ENCODE measurements around the gene ELOF1. TPM values are rescaled to one million over a fixed set of nuclear protein-coding genes. Genes with fewer than 3 reads are reported as not detected.
"Not testable (repeated sequence)": the region's sequence is repeated elsewhere in the genome, so short reads cannot be mapped to it uniquely, and the experiment has no call there.

Gene ELOF1
- total RNA-seq, 1 donor from 2014 or later, result 37.7 TPM

- H3K27ac Mint-ChIP-seq (ENCODE audit: unreplicated experiment), result no peak overlapping the region
- no peak for DNase-seq (ENCODE audit: low spot score)
- H3K4me3 Mint-ChIP-seq (ENCODE audit: unreplicated experiment), result no peak overlapping the region
- H3K27me3 Mint-ChIP-seq (ENCODE audit: low read depth), result no peaks in the 10 kb centered on the region
- no peaks in the 10 kb centered on the region for H3K36me3 Mint-ChIP-seq (ENCODE audit: low read depth)
- no peaks in the 10 kb centered on the region for H3K9me3 Mint-ChIP-seq (ENCODE audit: low read depth)
- H3K4me1 Mint-ChIP-seq (ENCODE audit: low read depth), result peaks cover 5% of the 10 kb centered on the region
- TF ChIP-seq CTCF (IDR thresholded peaks at IDR 0.05), result no peak
Observed at GRCh38 chr19:11576227-11576626, 17.2 kb upstream of the ELOF1 start.

- no peak for TF ChIP-seq CTCF (IDR thresholded peaks at IDR 0.05)
- DNase-seq (ENCODE audit: low spot score), result no peak
- Mint-ChIP-seq H3K4me1 (ENCODE audit: low read depth) (no peaks in the 10 kb centered on the region), H3K9me3 (ENCODE audit: low read depth) (no peaks in the 10 kb centered on the region), H3K27ac (ENCODE audit: unreplicated experiment) (no peak overlapping the region), H3K27me3 (ENCODE audit: low read depth) (no peaks in the 10 kb centered on the region), H3K36me3 (ENCODE audit: low read depth) (no peaks in the 10 kb centered on the region), H3K4me3 (ENCODE audit: unreplicated experiment) (no peak overlapping the region)
Observed at GRCh38 chr19:11574689-11575088, 15.7 kb upstream of the ELOF1 start.

GRCh38 chr19:11573763-11574162 is 14.7 kb upstream of the ELOF1 start:
- H3K4me3 Mint-ChIP-seq (ENCODE audit: unreplicated experiment); H3K27ac Mint-ChIP-seq (ENCODE audit: unreplicated experiment); H3K27me3 Mint-ChIP-seq (ENCODE audit: low read depth); DNase-seq (ENCODE audit: low spot score); H3K4me1 Mint-ChIP-seq (ENCODE audit: low read depth); H3K36me3 Mint-ChIP-seq (ENCODE audit: low read depth); H3K9me3 Mint-ChIP-seq (ENCODE audit: low read depth): not testable (repeated sequence)

- H3K27me3 Mint-ChIP-seq (ENCODE audit: low read depth); H3K4me1 Mint-ChIP-seq (ENCODE audit: low read depth); H3K36me3 Mint-ChIP-seq (ENCODE audit: low read depth); DNase-seq (ENCODE audit: low spot score); H3K4me3 Mint-ChIP-seq (ENCODE audit: unreplicated experiment); H3K9me3 Mint-ChIP-seq (ENCODE audit: low read depth); H3K27ac Mint-ChIP-seq (ENCODE audit: unreplicated experiment): not testable (repeated sequence)
Observed at GRCh38 chr19:11573354-11573753, 14.3 kb upstream of the ELOF1 start.

- H3K9me3 Mint-ChIP-seq (ENCODE audit: low read depth), result no peaks in the 10 kb centered on the region
- no peak for TF ChIP-seq CTCF (IDR thresholded peaks at IDR 0.05)
- no peak overlapping the region for H3K4me3 Mint-ChIP-seq (ENCODE audit: unreplicated experiment)
- H3K4me1 Mint-ChIP-seq (ENCODE audit: low read depth), result no peaks in the 10 kb centered on the region
- H3K27me3 Mint-ChIP-seq (ENCODE audit: low read depth), result no peaks in the 10 kb centered on the region
- DNase-seq (ENCODE audit: low spot score), result no peak
- H3K27ac Mint-ChIP-seq (ENCODE audit: unreplicated experiment), result no peak overlapping the region
- no peaks in the 10 kb centered on the region for H3K36me3 Mint-ChIP-seq (ENCODE audit: low read depth)
Observed at GRCh38 chr19:11570039-11570462, 11.0 kb upstream of the ELOF1 start.

- Mint-ChIP-seq H3K27me3 (ENCODE audit: low read depth) (no peaks in the 10 kb centered on the region), H3K4me3 (ENCODE audit: unreplicated experiment) (no peak overlapping the region), H3K4me1 (ENCODE audit: low read depth) (no peaks in the 10 kb centered on the region), H3K9me3 (ENCODE audit: low read depth) (no peaks in the 10 kb centered on the region), H3K36me3 (ENCODE audit: low read depth) (no peaks in the 10 kb centered on the region), H3K27ac (ENCODE audit: unreplicated experiment) (no peak overlapping the region)
- no peak for DNase-seq (ENCODE audit: low spot score)
- no peak for TF ChIP-seq CTCF (IDR thresholded peaks at IDR 0.05)
Observed at GRCh38 chr19:11566164-11566563, 7.1 kb upstream of the ELOF1 start.

- H3K4me3 Mint-ChIP-seq (ENCODE audit: unreplicated experiment); H3K36me3 Mint-ChIP-seq (ENCODE audit: low read depth); H3K27ac Mint-ChIP-seq (ENCODE audit: unreplicated experiment); H3K9me3 Mint-ChIP-seq (ENCODE audit: low read depth); H3K27me3 Mint-ChIP-seq (ENCODE audit: low read depth); H3K4me1 Mint-ChIP-seq (ENCODE audit: low read depth); DNase-seq (ENCODE audit: low spot score): not testable (repeated sequence)
Observed at GRCh38 chr19:11565649-11565980, 6.6 kb upstream of the ELOF1 start.

GRCh38 chr19:11564082-11564807 is 5.2 kb upstream of the ELOF1 start:
- not testable (repeated sequence) for H3K4me3 Mint-ChIP-seq (ENCODE audit: unreplicated experiment); H3K36me3 Mint-ChIP-seq (ENCODE audit: low read depth); H3K27me3 Mint-ChIP-seq (ENCODE audit: low read depth)

More at GRCh38 chr19:11564082-11564807, 5.2 kb upstream of the ELOF1 start:
- H3K4me1 Mint-ChIP-seq (ENCODE audit: low read depth), result peaks cover 10% of the 10 kb centered on the region
- not testable (repeated sequence) for H3K27ac Mint-ChIP-seq (ENCODE audit: unreplicated experiment); DNase-seq (ENCODE audit: low spot score); H3K9me3 Mint-ChIP-seq (ENCODE audit: low read depth)

Measured in chondrocyte (in vitro differentiated cells).